K562 (cell line): ENCODE results near the gene TMC6. TPM values are rescaled to one million over a fixed set of nuclear protein-coding genes. Genes with fewer than 3 reads are reported as not detected.

Experiments
- ATAC-seq: fragments of 200-7000 bp; cut with Tn5 transposase; 3 replicates; pipeline ENCODE4 v1.9.1; 2020; ENCODE audit warnings: moderate library complexity
- BruUV-seq: library from RNA; stranded (reverse); fragments of 400-500 nt; replicated peaks from 2 replicates; lab custom pipeline; 2021; lab: Mats Ljungman, UMichigan
- CTCF ChIA-PET: fragments of 300-600 bp; formaldehyde crosslinking; extraction: SDS; loops from one replicate; lab custom pipeline; 2021; ENCODE audit warnings: low intra/inter-chr PET ratio; lab: Yijun Ruan, JAX
- POLR2A ChIA-PET: fragments of 300-600, 350-650 bp; sonication (Branson Sonifier 250); formaldehyde crosslinking; extraction: SDS; loops from one replicate; lab custom pipeline; 2021; ENCODE audit warnings: antibody characterized with exemption, inconsistent platforms; lab: Yijun Ruan, JAX
- DNase-seq, 4 experiments: peaks; one replicate each; pipeline versions ENCODE4 v3.0.0 to v3.0.0-alpha.2; 2011 to 2018; ENCODE audit warnings: low spot score in 3 of 4, mixed read lengths in 3 of 4; ENCODE audit errors: extremely low read depth in 1 of 4
- FAIRE-seq: peaks from 2 replicates; lab custom pipeline; 2011; peaks lifted over from hg19 to GRCh38; lab: Jason Lieb, UNC
- H2AFZ ChIP-seq: 2 replicates; pipeline ENCODE4 v1.6.0; 2011; ENCODE audit warnings: low read depth, low read length, control low read depth, inconsistent platforms
- H3K27ac ChIP-seq: fragments of 200-600 bp; 3 replicates; pipeline ENCODE4 v1.8.0; 2011; ENCODE audit warnings: low read depth, mild to moderate bottlenecking, control low read depth, inconsistent platforms, low read length, moderate library complexity, mixed read lengths; ENCODE audit errors: extremely low read depth
- H3K27me3 ChIP-seq, 2 experiments: fragments of 300-600 bp in 1 of 2; 2 replicates in 1 of 2; 3 replicates in 1 of 2; pipeline versions ENCODE4 v1.6.0 to v1.8.0; 2011; ENCODE audit warnings: inconsistent platforms in 2 of 2, low read length in 2 of 2, mild to moderate bottlenecking in 1 of 2, mixed read lengths in 1 of 2, moderate library complexity in 1 of 2; ENCODE audit not compliant: control insufficient read depth in 2 of 2, insufficient read depth in 2 of 2
- H3K36me3 ChIP-seq: fragments of 300-600 bp; 3 replicates; pipeline ENCODE4 v1.8.0; 2011; ENCODE audit warnings: mild to moderate bottlenecking, low read length, inconsistent platforms; ENCODE audit not compliant: control insufficient read depth, insufficient read depth
- H3K4me1 ChIP-seq, 2 experiments: fragments of 200-600 bp in 1 of 2; replicated peaks in 1 of 2; 2 replicates in 1 of 2; 3 replicates in 1 of 2; pipeline versions ENCODE4 v1.5.1 to v1.8.0; 2011; ENCODE audit warnings: inconsistent platforms in 2 of 2, low read length in 2 of 2, mild to moderate bottlenecking in 1 of 2, mixed read lengths in 1 of 2, moderate library complexity in 1 of 2; ENCODE audit not compliant: control insufficient read depth in 2 of 2, insufficient read depth in 2 of 2
- H3K4me2 ChIP-seq: 2 replicates; pipeline ENCODE4 v1.6.1; 2011; ENCODE audit warnings: low read length, control low read depth, inconsistent platforms, mixed read lengths; ENCODE audit not compliant: insufficient read depth
- H3K4me3 ChIP-seq: fragments of 200-600 bp; sonication (generic), shearing (Covaris generic); 2 replicates; pipeline ENCODE4 v1.5.1; 2016; ENCODE audit warnings: control low read depth, inconsistent platforms
- H3K79me2 ChIP-seq: fragments of 200-600 bp; 3 replicates; pipeline ENCODE4 v1.8.0; 2011; ENCODE audit warnings: low read length, inconsistent platforms; ENCODE audit not compliant: control insufficient read depth, insufficient read depth
- H3K9ac ChIP-seq, 2 experiments: 2 replicates each; pipeline versions ENCODE4 v1.6.0 to v1.6.1; 2011; ENCODE audit warnings: low read depth in 2 of 2, low read length in 2 of 2, control low read depth in 1 of 2, inconsistent platforms in 1 of 2, mild to moderate bottlenecking in 1 of 2, mixed read lengths in 1 of 2; ENCODE audit not compliant: insufficient read depth in 1 of 2
- H3K9me1 ChIP-seq: one replicate; pipeline ENCODE4 v1.6.0; 2011; ENCODE audit warnings: inconsistent platforms, mild to moderate bottlenecking, low read length, moderate library complexity; ENCODE audit not compliant: control insufficient read depth, insufficient read depth
- H3K9me3 ChIP-seq: replicated peaks from 2 replicates; pipeline ENCODE4 v1.5.1; 2011; ENCODE audit warnings: low read depth, low read length, inconsistent platforms; ENCODE audit not compliant: control insufficient read depth, insufficient read depth
- H4K20me1 ChIP-seq: replicated peaks from 2 replicates; pipeline ENCODE4 v1.6.1; 2011; ENCODE audit warnings: low read length, inconsistent platforms, mixed read lengths; ENCODE audit not compliant: control insufficient read depth, insufficient read depth
- BCOR ChIP-seq: fragments of 450-650 bp; IDR thresholded peaks from 2 replicates; pipeline ENCODE4 v1.6.1; 2016
- CXXC5 ChIP-seq: fragments of 250-450 bp; sonication (Bioruptor Pico); IDR thresholded peaks from 2 replicates; pipeline ENCODE4 v1.8.0; 2022; ENCODE audit warnings: inconsistent platforms, mild to moderate bottlenecking, moderate library complexity
- GTF2E2 ChIP-seq: fragments of 200-800 bp; sonication (Bioruptor generic); IDR thresholded peaks from 2 replicates; pipeline ENCODE4 v1.6.1; 2016; ENCODE audit warnings: missing genetic modification characterization, missing compliant biosample characterization
- HLTF ChIP-seq: fragments of 450-650 bp; IDR thresholded peaks from 2 replicates; pipeline ENCODE4 v1.6.1; 2016
- KAT2B ChIP-seq: IDR thresholded peaks from one replicate; pipeline ENCODE4 v1.6.1; 2012; ENCODE audit warnings: low read depth, mild to moderate bottlenecking, control low read depth, inconsistent platforms, low read length, moderate library complexity
- KLF1 ChIP-seq: fragments of 450-650 bp; IDR thresholded peaks from 2 replicates; pipeline ENCODE4 v1.6.1; 2016; ENCODE audit warnings: missing genetic modification characterization, missing compliant biosample characterization
- MED1 ChIP-seq: sonication (generic); formaldehyde crosslinking; IDR thresholded peaks from 2 replicates; pipeline ENCODE4 v1.8.1; 2023; ENCODE audit warnings: missing genetic modification reagents, borderline replicate concordance
- PHTF2 ChIP-seq: fragments of 250-450 bp; sonication (Bioruptor Pico); IDR thresholded peaks from 2 replicates; pipeline ENCODE4 v1.5.0; 2021; ENCODE audit warnings: mild to moderate bottlenecking
- RBM17 ChIP-seq: fragments of 200-400 bp; formaldehyde crosslinking; IDR thresholded peaks from 2 replicates; pipeline ENCODE4 v1.6.1; 2017; ENCODE audit warnings: low read depth, mild to moderate bottlenecking, low read length, borderline replicate concordance
- SRSF9 ChIP-seq: fragments of 200-400 bp; formaldehyde crosslinking; IDR thresholded peaks from 2 replicates; pipeline ENCODE4 v1.6.1; 2017; ENCODE audit warnings: low read depth, low read length, borderline replicate concordance
- TBL1XR1 ChIP-seq, 2 experiments: IDR thresholded peaks; 2 replicates each; pipeline ENCODE4 v1.6.1; 2012; ENCODE audit warnings: improper control_type of control experiment in 2 of 2, low read length in 2 of 2, mild to moderate bottlenecking in 1 of 2
- TEAD2 ChIP-seq: fragments of 450-650 bp; IDR thresholded peaks from 2 replicates; pipeline ENCODE4 v1.6.1; 2016; ENCODE audit warnings: missing genetic modification characterization, control low read depth, missing compliant biosample characterization
- ZNF24 ChIP-seq: fragments of 450-650 bp; IDR thresholded peaks from 2 replicates; pipeline ENCODE4 v1.6.1; 2016
- ZNF263 ChIP-seq: sonication (generic); formaldehyde crosslinking; IDR thresholded peaks from 2 replicates; pipeline ENCODE4 v1.8.0; 2022; ENCODE audit warnings: mild to moderate bottlenecking, missing genetic modification reagents, borderline replicate concordance
- ZNF408 ChIP-seq: fragments of 250-450 bp; sonication (Bioruptor Pico); IDR thresholded peaks from 2 replicates; pipeline ENCODE4 v1.4.0; 2020; ENCODE audit warnings: low read depth, mild to moderate bottlenecking, moderate library complexity
- WGBS: fragments of 100-300 bp; shearing (Covaris generic); methylation state at CpG from one replicate; pipeline ENCODE4 v1.1.6; 2016; ENCODE audit warnings: low coverage, mixed read lengths; ENCODE audit not compliant: insufficient coverage; ENCODE audit errors: missing lambda C conversion rate; 5-methylcytosine and 5-hydroxymethylcytosine counted together
- in situ Hi-C: fragments of 300-500 bp; cut with MboI; formaldehyde crosslinking; loops from 4 replicates; pipeline ENCODE4 v1.15.0; 2018; ENCODE audit warnings: inconsistent platforms, mixed read lengths
- intact Hi-C: fragments of 100-400 bp; cut with micrococcal nuclease; formaldehyde crosslinking; loops from 2 replicates; pipeline ENCODE4 v1.14.2; 2022
- polyA plus RNA-seq, 8 experiments: library from polyadenylated mRNA; depleted of rRNA in 4 of 8; stranded (reverse) in 5 of 8; unstranded in 3 of 8; fragments of >200 nt; fragmentation: Nextera tagmentation in 2 of 8; fragmentation: Illumina TruSeq in 1 of 8; extraction: Ambion mirVana in 2 of 8; extraction: Trizol in 1 of 8; gene quantifications; 2 replicates each; pipeline versions ENCODE4 v1.2.1 to v1.2.3, GENCODE V29; 2011 to 2014; ENCODE audit warnings: inconsistent platforms in 1 of 8, missing spikeins in 1 of 8
- total RNA-seq, 7 experiments: library from RNA; depleted of rRNA in 6 of 7; stranded (reverse); fragments of >200 nt in 6 of 7; fragmentation: Illumina TruSeq in 2 of 7; extraction: Trizol in 2 of 7; gene quantifications; 2 replicates each; pipeline versions ENCODE4 v1.2.1 to v1.2.3, GENCODE V29; 2011 to 2021; ENCODE audit warnings: low replicate concordance in 1 of 7
- TF ChIP-seq, protein P1 (sequence below): sonication (generic); formaldehyde crosslinking; IDR thresholded peaks from 2 replicates; pipeline ENCODE4 v1.8.0; 2022; ENCODE audit warnings: mild to moderate bottlenecking, missing genetic modification reagents
- TF ChIP-seq, protein P2 (sequence below): sonication (generic); formaldehyde crosslinking; IDR thresholded peaks from 2 replicates; pipeline ENCODE4 v1.8.1; 2023; ENCODE audit warnings: mild to moderate bottlenecking, missing genetic modification reagents

The TMC6 gene
- total and polyA plus RNA-seq, 9 of the 15 experiments (the other 6 are each of a cell fraction or from before 2014, with no cell fraction given), result 4.1 to 351 (median 66.9) TPM

DNA sequence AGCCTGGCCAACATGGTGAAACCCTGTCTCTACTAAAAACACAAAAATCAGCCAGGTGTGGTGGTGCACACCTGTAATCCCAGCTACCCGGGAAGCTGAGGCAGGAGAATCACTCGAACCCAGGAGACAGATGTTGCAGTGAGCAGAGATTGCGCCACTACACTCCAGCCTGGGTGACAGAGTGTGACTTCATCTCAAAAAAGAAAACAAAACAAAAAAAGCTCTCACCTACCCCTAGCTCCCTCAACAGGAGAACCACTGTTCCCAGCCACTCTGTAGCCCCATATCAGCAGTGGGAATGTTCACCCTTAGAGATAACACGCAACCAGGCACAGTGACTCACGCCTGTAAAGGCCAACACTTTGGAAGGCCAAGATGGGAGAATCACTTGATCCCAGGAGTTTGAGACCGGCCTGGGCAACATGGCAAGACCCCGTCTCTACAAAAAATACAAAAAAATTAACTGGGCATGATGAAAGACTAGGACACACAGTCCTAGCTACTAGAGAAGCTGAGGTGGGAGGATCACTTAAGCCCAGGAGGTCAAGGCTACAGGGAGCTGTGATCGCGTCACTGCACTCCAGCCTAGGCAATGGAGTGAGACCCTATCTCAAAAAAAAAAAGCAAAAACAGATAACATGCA, 7.4 kb upstream of the TMC6 start:
- intact Hi-C loops, result loop anchor here (2.0 to 5.0 kb wide), 3 partner anchors 51 to 117 kb away; partner anchors contain the start of genes AFMID and TK1
- Histone ChIP-seq H2AFZ (no peak overlapping the region; the same call in 1 of the 2 replicates), H3K9me1 (no peaks in the 10 kb centered on the region), H4K20me1 (no peaks in the 10 kb centered on the region), H3K4me1 (peaks cover 59 to 100% of the 10 kb centered on the region in 2 experiments), H3K9ac (no peak overlapping the region; a peak in 1 of 4 replicates), H3K27me3 (no peaks in the 10 kb centered on the region), H3K27ac (peak overlapping the region; percentile 76; the same call in 2 of the 3 replicates), H3K36me3 (no peaks in the 10 kb centered on the region), H3K9me3 (no peaks in the 10 kb centered on the region), H3K79me2 (peaks cover 10% of the 10 kb centered on the region; the same call in 2 of the 3 replicates), H3K4me3 (no peak overlapping the region), H3K4me2 (no peak overlapping the region)
- peak in 2 of 4 experiments; percentile 44 to 78 for DNase-seq
- ATAC-seq, result no peak
- peak; percentile 87 for FAIRE-seq
- in situ Hi-C loops, result no loop called here
- ChIA-PET CTCF (no interaction called here), POLR2A (interaction anchor here (0.7 to 1.5 kb wide), 5 partner anchors 9 to 651 kb away, joined by 3 to 8 read pairs (median 3); partner anchors contain the start of genes AFMID and TK1)
- no TSS peak for BruUV-seq
- WGBS, result 34% methylated on average over 9 of the region's 9 CpGs
- 0 out of 4 replicates have a peak, but pooled peaks of 1 of the 2 experiments have one; percentile 29 for TF ChIP-seq TBL1XR1 (IDR thresholded peaks at IDR 0.05; ENCODE audit: low read length in 2 of 2)
- TF ChIP-seq BCOR, result peak; percentile 51; the same call in 1 of the 2 replicates
- no peak for TF ChIP-seq SRSF9
- no peak for TF ChIP-seq TEAD2 (tag)
- TF ChIP-seq, protein P1, sequence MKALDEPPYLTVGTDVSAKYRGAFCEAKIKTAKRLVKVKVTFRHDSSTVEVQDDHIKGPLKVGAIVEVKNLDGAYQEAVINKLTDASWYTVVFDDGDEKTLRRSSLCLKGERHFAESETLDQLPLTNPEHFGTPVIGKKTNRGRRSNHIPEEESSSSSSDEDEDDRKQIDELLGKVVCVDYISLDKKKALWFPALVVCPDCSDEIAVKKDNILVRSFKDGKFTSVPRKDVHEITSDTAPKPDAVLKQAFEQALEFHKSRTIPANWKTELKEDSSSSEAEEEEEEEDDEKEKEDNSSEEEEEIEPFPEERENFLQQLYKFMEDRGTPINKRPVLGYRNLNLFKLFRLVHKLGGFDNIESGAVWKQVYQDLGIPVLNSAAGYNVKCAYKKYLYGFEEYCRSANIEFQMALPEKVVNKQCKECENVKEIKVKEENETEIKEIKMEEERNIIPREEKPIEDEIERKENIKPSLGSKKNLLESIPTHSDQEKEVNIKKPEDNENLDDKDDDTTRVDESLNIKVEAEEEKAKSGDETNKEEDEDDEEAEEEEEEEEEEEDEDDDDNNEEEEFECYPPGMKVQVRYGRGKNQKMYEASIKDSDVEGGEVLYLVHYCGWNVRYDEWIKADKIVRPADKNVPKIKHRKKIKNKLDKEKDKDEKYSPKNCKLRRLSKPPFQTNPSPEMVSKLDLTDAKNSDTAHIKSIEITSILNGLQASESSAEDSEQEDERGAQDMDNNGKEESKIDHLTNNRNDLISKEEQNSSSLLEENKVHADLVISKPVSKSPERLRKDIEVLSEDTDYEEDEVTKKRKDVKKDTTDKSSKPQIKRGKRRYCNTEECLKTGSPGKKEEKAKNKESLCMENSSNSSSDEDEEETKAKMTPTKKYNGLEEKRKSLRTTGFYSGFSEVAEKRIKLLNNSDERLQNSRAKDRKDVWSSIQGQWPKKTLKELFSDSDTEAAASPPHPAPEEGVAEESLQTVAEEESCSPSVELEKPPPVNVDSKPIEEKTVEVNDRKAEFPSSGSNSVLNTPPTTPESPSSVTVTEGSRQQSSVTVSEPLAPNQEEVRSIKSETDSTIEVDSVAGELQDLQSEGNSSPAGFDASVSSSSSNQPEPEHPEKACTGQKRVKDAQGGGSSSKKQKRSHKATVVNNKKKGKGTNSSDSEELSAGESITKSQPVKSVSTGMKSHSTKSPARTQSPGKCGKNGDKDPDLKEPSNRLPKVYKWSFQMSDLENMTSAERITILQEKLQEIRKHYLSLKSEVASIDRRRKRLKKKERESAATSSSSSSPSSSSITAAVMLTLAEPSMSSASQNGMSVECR (CRISPR knock-in tag), result no peak
- TF ChIP-seq MED1 (CRISPR knock-in tag), result no peak
- TF ChIP-seq CXXC5 (CRISPR knock-in tag), result no peak; the same call in 1 of the 2 replicates
- TF ChIP-seq HLTF, result peak; percentile 14; the same call in 1 of the 2 replicates
- TF ChIP-seq PHTF2 (CRISPR knock-in tag), result no peak
- 0 out of 2 replicates have a peak, but pooled peaks have one; percentile 24 for TF ChIP-seq ZNF24
- TF ChIP-seq, protein P2, sequence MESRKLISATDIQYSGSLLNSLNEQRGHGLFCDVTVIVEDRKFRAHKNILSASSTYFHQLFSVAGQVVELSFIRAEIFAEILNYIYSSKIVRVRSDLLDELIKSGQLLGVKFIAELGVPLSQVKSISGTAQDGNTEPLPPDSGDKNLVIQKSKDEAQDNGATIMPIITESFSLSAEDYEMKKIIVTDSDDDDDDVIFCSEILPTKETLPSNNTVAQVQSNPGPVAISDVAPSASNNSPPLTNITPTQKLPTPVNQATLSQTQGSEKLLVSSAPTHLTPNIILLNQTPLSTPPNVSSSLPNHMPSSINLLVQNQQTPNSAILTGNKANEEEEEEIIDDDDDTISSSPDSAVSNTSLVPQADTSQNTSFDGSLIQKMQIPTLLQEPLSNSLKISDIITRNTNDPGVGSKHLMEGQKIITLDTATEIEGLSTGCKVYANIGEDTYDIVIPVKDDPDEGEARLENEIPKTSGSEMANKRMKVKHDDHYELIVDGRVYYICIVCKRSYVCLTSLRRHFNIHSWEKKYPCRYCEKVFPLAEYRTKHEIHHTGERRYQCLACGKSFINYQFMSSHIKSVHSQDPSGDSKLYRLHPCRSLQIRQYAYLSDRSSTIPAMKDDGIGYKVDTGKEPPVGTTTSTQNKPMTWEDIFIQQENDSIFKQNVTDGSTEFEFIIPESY (CRISPR knock-in tag), result no peak
- TF ChIP-seq ZNF263 (CRISPR knock-in tag), result no peak; the same call in 1 of the 2 replicates
- TF ChIP-seq ZNF408 (CRISPR knock-in tag), result no peak
- TF ChIP-seq KAT2B, result no peak
- TF ChIP-seq GTF2E2, result no peak
- TF ChIP-seq RBM17, result no peak
- TF ChIP-seq KLF1 (tag), result no peak
